Activated CD8-positive, alpha-beta memory T cell treated with anti-CD3 and anti-CD28 coated beads for 4 hours (primary cell): ENCODE results near the gene VCAN.

Experiments
- DNase-seq, 2 donors: peaks; one replicate each; pipeline ENCODE4 v3.0.0-alpha.2; 2020; ENCODE audit warnings: low read depth in 2 of 2

The VCAN gene

DNA sequence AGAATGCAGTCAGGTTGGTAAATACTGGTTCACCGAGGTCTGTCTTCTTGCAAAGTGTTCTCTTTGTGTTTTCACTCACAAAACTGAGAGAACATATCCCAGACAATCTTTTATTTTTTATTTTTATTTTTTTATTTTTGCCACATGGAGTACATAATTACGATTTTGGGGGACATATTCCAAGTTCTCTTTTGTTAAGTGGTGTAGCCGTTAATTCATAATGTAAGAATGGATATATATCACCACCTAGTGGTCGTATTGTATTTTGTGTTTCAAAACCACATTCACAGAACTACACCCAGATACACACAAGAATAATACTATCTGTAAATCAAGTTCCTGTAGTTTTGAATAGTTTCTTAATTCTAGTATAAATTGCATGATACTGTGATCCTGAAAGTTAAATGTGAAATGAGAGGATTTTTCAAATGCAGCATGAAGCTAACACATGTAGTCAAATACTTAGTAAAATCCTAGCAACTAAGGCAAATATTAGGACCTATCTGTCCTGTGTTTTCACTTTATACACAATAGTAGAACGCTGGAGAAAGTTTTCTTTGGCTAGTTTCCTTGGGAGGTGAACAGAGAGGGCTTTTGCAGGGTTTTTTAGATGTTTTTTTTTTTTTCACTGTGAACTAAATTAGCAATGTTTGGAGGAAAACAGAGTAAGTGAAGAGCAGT is 92.7 kb downstream of the VCAN start:
- no peak for DNase-seq

DNA sequence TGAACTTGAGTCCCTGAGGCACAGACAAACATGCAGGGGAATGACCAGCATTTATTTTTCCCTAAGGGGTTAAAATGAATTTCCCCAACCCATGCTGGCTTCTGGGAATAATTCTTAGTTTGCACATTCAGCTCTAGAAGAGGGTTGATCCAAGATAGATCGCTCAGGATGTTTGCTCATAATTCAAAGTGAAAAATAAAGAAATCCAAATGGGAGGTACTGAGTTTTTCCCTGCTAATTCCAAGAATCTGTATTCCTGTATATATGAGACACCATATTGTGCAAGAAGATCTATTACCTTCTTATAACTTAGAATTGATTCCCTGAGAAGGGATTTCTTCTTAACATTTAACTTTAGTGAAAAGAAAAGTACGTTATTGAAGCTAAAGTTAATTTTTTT is 96.2 kb downstream of the VCAN start:
- no peak for DNase-seq

DNA sequence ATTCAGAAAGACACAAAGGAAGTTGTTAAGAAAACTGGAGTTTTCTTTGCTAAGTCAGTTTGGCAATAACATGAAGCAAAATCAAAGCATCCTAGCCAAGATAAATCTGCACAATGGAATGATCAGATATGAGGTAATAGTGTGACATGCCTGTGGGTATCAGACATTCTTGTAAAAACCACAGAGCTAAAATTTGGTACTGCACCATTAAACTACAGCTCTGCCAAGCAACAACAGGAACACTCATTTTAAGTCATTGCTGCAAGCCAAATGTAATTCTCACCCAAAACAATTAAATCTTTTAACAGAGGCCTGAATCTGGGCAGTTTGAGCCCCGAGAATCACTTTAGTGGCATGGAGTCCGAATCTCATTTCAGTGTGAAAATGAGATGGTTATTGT is 96.6 kb downstream of the VCAN start:
- no peak for DNase-seq

DNA sequence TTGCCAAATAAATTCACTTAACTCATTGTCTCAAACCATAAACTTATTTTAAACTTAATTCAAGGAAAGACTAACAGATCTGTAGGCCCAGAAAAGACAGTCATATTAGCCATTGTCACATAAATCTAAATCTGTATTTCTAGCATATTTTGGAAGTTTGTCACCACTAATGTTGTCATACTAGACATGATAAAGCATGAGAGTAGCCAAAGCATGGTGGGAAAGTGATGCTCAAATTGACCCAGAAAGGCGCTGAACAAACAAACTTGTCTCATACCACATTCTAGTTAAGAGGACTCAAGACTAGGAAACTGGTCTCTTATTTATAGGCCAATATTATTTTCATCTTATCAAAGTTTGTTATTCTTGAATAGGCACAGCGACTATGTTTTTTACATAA is 99.4 kb downstream of the VCAN start:
- DNase-seq = no peak

DNA sequence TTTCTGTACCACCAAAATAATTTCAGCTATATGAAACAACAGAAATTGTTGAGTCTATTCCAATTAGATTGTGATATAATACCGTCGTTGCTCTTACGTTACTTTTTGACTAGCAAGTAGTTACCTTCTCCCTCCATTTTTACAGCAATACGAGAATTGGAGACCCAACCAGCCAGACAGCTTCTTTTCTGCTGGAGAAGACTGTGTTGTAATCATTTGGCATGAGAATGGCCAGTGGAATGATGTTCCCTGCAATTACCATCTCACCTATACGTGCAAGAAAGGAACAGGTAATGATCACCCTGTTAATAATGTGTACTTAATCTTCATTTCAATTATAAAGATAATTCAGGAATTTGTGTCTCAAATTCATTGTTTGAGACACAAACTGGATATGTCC is 100.7 kb downstream of the VCAN start:
- no peak for DNase-seq

DNA sequence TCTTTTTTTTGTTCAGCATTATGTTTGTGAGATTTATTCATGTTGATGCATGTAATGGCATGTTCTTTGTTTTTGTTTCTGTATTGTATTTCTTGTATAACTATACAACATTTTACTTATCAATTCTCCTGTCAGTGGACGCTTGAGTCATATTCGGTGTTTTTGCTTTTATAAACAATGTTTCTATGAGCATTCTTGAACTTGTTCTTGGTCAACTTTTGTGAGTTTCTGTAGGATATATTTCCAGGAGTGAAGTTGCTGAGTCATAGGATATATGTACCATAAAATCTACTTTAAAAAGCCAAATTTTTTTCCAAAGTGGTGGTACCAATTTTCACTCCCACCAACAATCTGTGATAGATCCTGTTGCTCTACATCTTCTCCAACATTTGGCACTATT is 104.8 kb downstream of the VCAN start:
- no peak for DNase-seq

DNA sequence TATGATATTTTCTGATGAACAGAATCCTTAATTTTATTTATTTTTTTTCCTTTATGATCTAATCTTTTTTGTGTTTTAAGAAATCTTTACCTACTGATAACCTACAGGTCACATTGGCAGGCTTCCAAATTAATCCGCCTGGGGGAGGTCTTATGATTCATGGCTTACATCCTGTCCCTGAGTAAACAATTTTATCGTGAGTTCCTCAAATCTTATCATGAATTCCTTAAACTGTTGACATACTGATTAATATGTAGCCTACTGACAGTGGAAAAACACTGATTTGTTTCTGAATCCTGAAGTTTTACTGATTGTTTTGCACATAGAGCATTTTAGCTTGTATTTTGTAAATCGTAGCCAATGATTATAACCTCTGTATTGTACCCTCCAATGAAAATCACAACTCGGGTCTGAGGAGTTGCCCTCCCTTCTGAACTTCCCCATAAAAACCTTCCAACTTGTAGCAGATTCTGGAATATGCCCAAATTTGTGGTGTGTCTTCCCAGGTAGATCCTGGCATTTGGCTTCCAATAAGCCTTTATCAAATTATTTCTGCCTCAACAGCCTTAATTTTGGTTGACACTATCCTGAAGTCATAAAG is 105.6 kb downstream of the VCAN start:
- DNase-seq = no peak

DNA sequence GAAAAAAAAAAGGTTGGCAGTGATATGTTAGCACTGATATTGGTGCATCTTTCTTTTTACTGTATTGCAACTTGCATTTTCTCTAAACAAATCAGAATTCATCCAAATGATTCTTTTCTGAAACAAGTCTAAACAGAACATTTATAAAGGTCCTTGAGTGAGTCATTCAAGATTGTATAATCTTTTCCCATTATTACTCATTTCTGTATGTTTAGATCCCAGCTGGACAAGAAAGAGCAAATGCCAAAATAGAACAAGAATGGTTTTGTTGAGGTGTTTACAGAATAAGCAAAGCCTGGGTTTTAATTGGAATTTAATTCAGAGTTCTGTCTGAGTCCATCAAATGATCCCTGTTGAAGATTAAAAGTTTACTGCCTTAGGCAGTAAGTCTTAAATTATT is 112.3 kb downstream of the VCAN start:
- DNase-seq = no peak

DNA sequence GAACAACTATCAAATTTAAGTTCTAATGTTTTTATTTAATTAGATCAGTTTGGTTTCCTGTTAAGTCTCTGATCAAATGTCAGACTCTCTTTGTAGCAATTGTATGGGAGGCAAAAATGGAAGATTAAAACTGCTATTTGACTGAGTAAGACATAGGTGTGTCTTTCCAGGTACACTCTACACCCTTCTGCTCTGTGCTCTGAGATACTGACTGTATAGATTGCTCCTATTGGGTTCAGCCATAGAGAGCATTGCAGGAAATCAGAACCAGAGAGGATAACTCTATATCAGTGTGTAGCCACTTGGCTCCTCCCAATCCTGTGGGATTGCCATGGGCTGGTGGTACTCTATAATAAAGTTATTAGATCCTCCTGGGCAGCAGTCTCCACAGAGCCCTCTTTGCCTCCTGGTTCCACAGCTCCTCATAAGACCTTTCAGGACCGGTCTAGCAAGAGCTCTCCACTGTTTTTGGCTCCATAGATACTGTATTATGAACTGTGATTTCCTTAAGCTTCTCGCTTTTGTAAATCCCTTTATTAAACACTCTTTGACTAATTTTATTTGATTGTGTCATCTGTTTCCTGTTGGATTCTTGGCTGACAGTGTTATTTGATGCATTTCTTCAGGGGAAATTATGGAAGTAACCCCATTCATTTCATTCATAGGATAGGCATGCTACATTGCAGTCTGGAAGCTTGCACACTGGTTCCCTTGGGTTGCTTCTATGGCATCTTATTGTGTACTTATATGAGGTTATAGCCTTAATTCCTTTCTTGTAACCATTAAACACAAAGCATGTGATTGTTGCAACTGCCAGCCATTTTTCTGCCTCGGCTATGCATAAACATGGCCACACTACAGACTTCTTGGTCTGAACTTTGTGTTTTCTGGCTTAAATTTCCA is 115.6 kb downstream of the VCAN start:
- no peak for DNase-seq

DNA sequence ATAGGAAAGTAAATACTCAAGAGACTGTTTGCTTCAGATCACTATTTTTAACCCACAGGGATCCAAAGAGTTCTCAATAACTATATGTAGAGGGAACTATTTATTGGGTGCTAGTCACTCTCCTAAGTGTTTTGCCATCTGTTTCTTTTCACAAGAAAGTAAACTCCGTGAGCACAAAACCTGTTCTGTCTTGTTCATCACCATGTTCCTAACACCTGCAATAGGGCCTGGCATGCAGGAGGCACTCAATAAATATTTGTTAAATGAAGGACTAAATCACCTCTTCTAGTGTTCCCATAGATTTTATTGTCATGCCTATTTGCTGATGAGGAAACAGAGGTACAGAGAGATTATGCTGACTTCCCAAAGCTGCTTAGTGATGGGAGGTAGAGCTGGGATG is 118.2 kb downstream of the VCAN start:
- DNase-seq = no peak

DNA sequence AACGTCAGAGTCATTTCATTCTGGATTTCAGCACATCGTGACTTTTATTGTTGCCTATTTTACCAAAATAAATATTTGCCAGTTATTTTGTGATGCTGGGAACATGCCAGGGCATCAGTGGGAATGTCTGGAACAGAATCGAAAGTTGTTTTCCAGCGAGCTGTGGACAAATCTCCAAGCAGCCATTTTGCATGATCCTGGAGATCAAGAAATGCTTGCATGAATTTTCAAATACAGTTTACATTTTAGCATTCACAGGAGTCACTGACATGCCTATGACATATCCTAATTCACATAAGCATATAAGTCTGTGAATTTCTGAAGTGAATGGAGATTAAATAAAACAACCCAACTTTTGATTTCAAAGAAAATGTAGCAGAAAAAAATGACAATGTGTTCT is 119.4 kb downstream of the VCAN start:
- DNase-seq = no peak

DNA sequence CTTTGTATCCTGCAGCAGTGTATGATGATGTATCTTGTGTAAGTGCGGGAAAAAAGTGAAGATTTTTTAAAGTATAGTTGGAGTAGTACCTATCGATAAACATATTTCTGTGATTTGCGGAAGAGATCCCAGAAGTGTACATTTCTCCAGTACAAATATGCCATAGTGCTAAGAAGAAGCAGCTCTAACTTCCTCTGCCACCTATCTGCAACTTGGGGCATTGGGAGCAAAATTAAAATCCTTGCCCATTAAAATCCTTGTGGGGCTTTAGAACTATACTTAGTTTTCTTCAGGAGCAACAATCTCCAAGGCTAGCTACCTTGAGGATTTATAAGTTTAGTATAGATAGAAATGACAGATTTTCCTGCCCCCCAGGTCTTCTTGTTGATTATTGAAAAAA is 123.7 kb downstream of the VCAN start:
- DNase-seq = no peak

DNA sequence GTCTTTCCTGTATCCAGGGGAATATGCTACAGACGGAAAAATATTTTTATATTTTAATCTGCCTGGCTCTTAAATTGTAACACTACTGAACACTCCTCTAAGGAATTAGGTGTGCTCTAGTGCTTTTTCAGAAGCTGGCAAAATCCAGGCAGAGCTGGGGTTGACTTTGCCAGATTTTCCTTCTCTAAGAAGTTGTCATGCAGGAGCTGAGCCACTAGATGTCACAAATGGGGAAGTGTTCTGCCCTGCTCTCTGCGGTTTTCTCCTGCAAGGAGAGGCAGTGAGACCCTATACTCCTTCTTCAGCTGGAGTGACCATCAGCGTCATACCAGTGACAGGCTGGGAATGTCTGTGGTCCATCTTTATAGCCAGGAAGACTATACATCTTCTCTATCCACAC is 136.6 kb downstream of the VCAN start:
- no peak for DNase-seq

DNA sequence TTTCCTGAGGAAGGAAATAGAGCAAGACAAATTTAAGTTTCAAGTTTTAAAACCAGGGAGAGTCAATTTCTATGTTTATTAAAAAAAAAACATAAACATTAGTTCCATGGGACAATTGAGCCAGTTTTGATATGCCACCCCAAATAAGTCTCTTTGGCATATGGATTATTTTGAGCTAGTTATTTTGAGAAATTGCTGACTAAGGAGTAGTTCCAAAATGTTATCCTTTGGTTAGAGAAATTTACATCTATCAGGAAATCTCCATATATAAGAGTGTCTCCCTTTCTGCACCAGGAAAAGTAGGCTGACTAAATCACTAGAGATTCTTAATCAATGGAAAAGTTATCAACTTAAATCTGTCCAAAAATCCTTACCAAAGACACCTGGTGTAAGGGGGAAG is 143.3 kb downstream of the VCAN start:
- no peak for DNase-seq

DNA sequence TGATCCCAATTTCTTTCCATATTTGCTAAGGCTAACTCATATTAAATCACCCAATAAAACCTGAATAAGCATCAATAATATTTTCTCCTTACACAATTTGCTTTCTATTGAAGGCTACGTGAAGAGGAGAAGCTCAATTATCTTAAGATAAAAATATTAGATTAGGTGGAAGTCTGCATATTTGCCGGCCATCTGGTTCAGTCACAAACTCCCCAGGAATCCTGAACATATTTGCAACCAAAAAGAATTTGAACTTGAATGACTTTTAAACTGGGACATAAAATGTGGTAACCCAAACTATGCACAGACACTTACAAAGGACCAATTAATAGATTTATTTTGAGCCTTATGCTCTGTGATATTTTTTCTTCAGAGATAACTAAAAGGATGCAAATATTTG is 156.8 kb downstream of the VCAN start:
- no peak for DNase-seq
